ENCODE data around the gene CYP11A1. TPM values are rescaled to one million over a fixed set of nuclear protein-coding genes. Genes with fewer than 3 reads are reported as not detected.

CYP11A1 gene
- polyA plus RNA-seq, 3 donors, result 1.00 to 1.2 (median 1.1) TPM

- DNase-seq (ENCODE audit: extremely low read depth in 1 of 11, low read depth in 9 of 11, low spot score in 4 of 11), result peak; percentile 63 to 85 (median 79)
These were observed 76.1 kb downstream of the CYP11A1 start for GRCh38 chr15:74291101-74292071.

GRCh38 chr15:74290645-74291044 lies 76.8 kb downstream of the CYP11A1 start:
- no peak for DNase-seq (ENCODE audit: extremely low read depth in 1 of 11, low read depth in 9 of 11, low spot score in 4 of 11)

- DNase-seq (ENCODE audit: extremely low read depth in 1 of 11, low read depth in 9 of 11, low spot score in 4 of 11), result no peak
These were observed 77.8 kb downstream of the CYP11A1 start for GRCh38 chr15:74289671-74290070.

Other genes starting within 250 kb of the CYP11A1 start
- 1 to 10 TPM in 1 of 3 donors, under 1 TPM in 2; 0.68 to 1.4 (median 0.82) TPM for gene ISLR2, start 237.1 kb downstream of the CYP11A1 start, polyA plus RNA-seq (ENCODE audit: insufficient read length in 3 of 3)
- gene ISLR, start 193.9 kb downstream of the CYP11A1 start, polyA plus RNA-seq (ENCODE audit: insufficient read length in 3 of 3), result 10 to 100 TPM; 47.2 to 77.4 (median 47.3) TPM
- 10 to 100 TPM; 24.4 to 40.6 (median 35.4) TPM for gene STRA6, start 164.9 kb downstream of the CYP11A1 start, polyA plus RNA-seq (ENCODE audit: insufficient read length in 3 of 3)
- 10 to 100 TPM in 1 of 3 donors, 1 to 10 TPM in 2; 5.0 to 10.7 (median 6.6) TPM for gene CCDC33, start 131.3 kb downstream of the CYP11A1 start, polyA plus RNA-seq (ENCODE audit: insufficient read length in 3 of 3)
- gene SEMA7A, start 66.3 kb upstream of the CYP11A1 start, polyA plus RNA-seq (ENCODE audit: insufficient read length in 3 of 3), result 1 to 10 TPM; 4.7 to 7.1 (median 5.2) TPM
- gene UBL7, start 93.5 kb upstream of the CYP11A1 start, polyA plus RNA-seq (ENCODE audit: insufficient read length in 3 of 3), result 10 to 100 TPM; 60.2 to 68.7 (median 66.8) TPM
- 10 to 100 TPM; 13.5 to 17.7 (median 17.1) TPM for gene ARID3B, start 173.6 kb upstream of the CYP11A1 start, polyA plus RNA-seq (ENCODE audit: insufficient read length in 3 of 3)
- 10 to 100 TPM; 70.5 to 89.5 (median 72.9) TPM for gene CLK3, start 248.2 kb upstream of the CYP11A1 start, polyA plus RNA-seq (ENCODE audit: insufficient read length in 3 of 3)